ENCODE results near the gene SLC37A1. TPM values are rescaled to one million over a fixed set of nuclear protein-coding genes. Genes with fewer than 3 reads are reported as not detected.
"Not testable (repeated sequence)": the region's sequence is repeated elsewhere in the genome, so short reads cannot be mapped to it uniquely, and the experiment has no call there.

Gene SLC37A1
- total and polyA plus RNA-seq, 5 experiments from 2014 or later, result 2.7 to 18.7 (median 6.9) TPM

GRCh38 chr21:42618707-42619102 lies 105.1 kb downstream of the SLC37A1 start:
- ATAC-seq (no peak), DNase-seq (no peak)
- Mint-ChIP-seq H3K27ac (peak overlapping the region in 2 of 10 donors; percentile 7 to 37), H3K9me3 (no peaks in the 10 kb centered on the region), H3K4me3 (peak overlapping the region in 1 of 10 donors; percentile 36), H3K27me3 (peaks cover 0 to 4% (median 1%) of the 10 kb centered on the region in 5 donors), H3K4me1 (peaks cover 0 to 5% (median under 1%) of the 10 kb centered on the region in 4 donors), H3K36me3 (no peaks in the 10 kb centered on the region)
- POLR2A ChIA-PET, result no interaction called here

- H3K27ac Mint-ChIP-seq, result peak overlapping the region in 1 of 10 donors; percentile 37
Measured at GRCh38 chr21:42619166-42619565, 105.5 kb downstream of the SLC37A1 start.

GRCh38 chr21:42619841-42620240 lies 106.2 kb downstream of the SLC37A1 start:
- ATAC-seq, result no peak
- Mint-ChIP-seq H3K36me3 (no peaks in the 10 kb centered on the region), H3K27me3 (peaks cover 0 to 7% (median 1%) of the 10 kb centered on the region in 5 donors), H3K9me3 (no peaks in the 10 kb centered on the region), H3K27ac (no peak overlapping the region), H3K4me3 (no peak overlapping the region), H3K4me1 (peaks cover 0 to 5% (median 0%) of the 10 kb centered on the region in 4 donors)
- no peak for DNase-seq
- POLR2A ChIA-PET, result no interaction called here

More at GRCh38 chr21:42619166-42619565, 105.5 kb downstream of the SLC37A1 start:
- ATAC-seq (no peak), DNase-seq (no peak)
- Mint-ChIP-seq H3K27me3 (peaks cover 0 to 7% (median 1%) of the 10 kb centered on the region in 5 donors), H3K4me3 (peak overlapping the region in 1 of 10 donors; percentile 36), H3K36me3 (no peaks in the 10 kb centered on the region), H3K9me3 (no peaks in the 10 kb centered on the region), H3K4me1 (peaks cover 0 to 6% (median 0%) of the 10 kb centered on the region in 4 donors)
- POLR2A ChIA-PET, result no interaction called here

GRCh38 chr21:42621166-42621818 lies 107.6 kb downstream of the SLC37A1 start:
- H3K4me1 Mint-ChIP-seq, result peaks cover 0 to 5% (median 0%) of the 10 kb centered on the region in 4 donors
- no peaks in the 10 kb centered on the region for H3K9me3 Mint-ChIP-seq
- ATAC-seq (no peak), DNase-seq (no peak)
- no peak overlapping the region for H3K27ac Mint-ChIP-seq
- POLR2A ChIA-PET, result interaction anchor here (0.6 kb wide), 1 partner anchor 203 kb away, joined by 3 read pairs; no protein-coding TSS in a partner anchor
- H3K27me3 Mint-ChIP-seq, result peaks cover 0 to 7% (median 1%) of the 10 kb centered on the region in 5 donors
- H3K4me3 Mint-ChIP-seq, result no peak overlapping the region
- no peaks in the 10 kb centered on the region for H3K36me3 Mint-ChIP-seq

GRCh38 chr21:42621819-42622177 lies 108.1 kb downstream of the SLC37A1 start:
- H3K9me3 Mint-ChIP-seq, result no peaks in the 10 kb centered on the region
- peaks cover 0 to 7% (median 1%) of the 10 kb centered on the region in 5 donors for H3K27me3 Mint-ChIP-seq
- H3K27ac Mint-ChIP-seq, result no peak overlapping the region
- H3K4me3 Mint-ChIP-seq, result no peak overlapping the region
- POLR2A ChIA-PET, result no interaction called here
- H3K4me1 Mint-ChIP-seq, result peaks cover 0 to 4% (median 0%) of the 10 kb centered on the region in 4 donors
- no peak for ATAC-seq
- DNase-seq, result no peak
- H3K36me3 Mint-ChIP-seq, result no peaks in the 10 kb centered on the region

GRCh38 chr21:42622284-42622683 lies 108.6 kb downstream of the SLC37A1 start:
- no peak for ATAC-seq
- POLR2A ChIA-PET, result no interaction called here
- no peak overlapping the region for H3K27ac Mint-ChIP-seq

GRCh38 chr21:42623694-42624093 lies 110.0 kb downstream of the SLC37A1 start:
- POLR2A ChIA-PET, result no interaction called here
- Mint-ChIP-seq H3K27me3 (peaks cover 0 to 7% (median 1%) of the 10 kb centered on the region in 5 donors), H3K9me3 (no peaks in the 10 kb centered on the region), H3K27ac (peak overlapping the region in 2 of 10 donors; percentile 20 to 37), H3K4me1 (peaks cover 0 to 3% (median under 1%) of the 10 kb centered on the region in 4 donors), H3K4me3 (no peak overlapping the region), H3K36me3 (no peaks in the 10 kb centered on the region)
- ATAC-seq (no peak), DNase-seq (no peak)

More at GRCh38 chr21:42622284-42622683, 108.6 kb downstream of the SLC37A1 start:
- no peak for DNase-seq
- Mint-ChIP-seq H3K9me3 (no peaks in the 10 kb centered on the region), H3K4me1 (peaks cover 0 to 3% (median 0%) of the 10 kb centered on the region in 4 donors), H3K27me3 (peaks cover 0 to 7% (median 1%) of the 10 kb centered on the region in 5 donors), H3K36me3 (no peaks in the 10 kb centered on the region), H3K4me3 (no peak overlapping the region)

GRCh38 chr21:42624095-42624790 lies 110.6 kb downstream of the SLC37A1 start:
- DNase-seq (no peak), ATAC-seq (no peak)
- Mint-ChIP-seq H3K4me3 (no peak overlapping the region), H3K9me3 (no peaks in the 10 kb centered on the region), H3K27ac (peak overlapping the region in 1 of 10 donors; percentile 65), H3K27me3 (peaks cover 0 to 7% (median 1%) of the 10 kb centered on the region in 5 donors), H3K4me1 (peaks cover 0 to 3% (median under 1%) of the 10 kb centered on the region in 4 donors), H3K36me3 (no peaks in the 10 kb centered on the region)
- POLR2A ChIA-PET, result no interaction called here

- ATAC-seq (no peak), DNase-seq (no peak)
- POLR2A ChIA-PET, result no interaction called here
- Mint-ChIP-seq H3K27me3 (peaks cover 0 to 7% (median 0%) of the 10 kb centered on the region in 5 donors), H3K36me3 (no peaks in the 10 kb centered on the region), H3K4me3 (no peak overlapping the region), H3K9me3 (no peaks in the 10 kb centered on the region), H3K4me1 (peaks cover 0 to 3% (median under 1%) of the 10 kb centered on the region in 4 donors), H3K27ac (peak overlapping the region in 1 of 10 donors; percentile 56)
Measured at GRCh38 chr21:42624936-42625335, 111.3 kb downstream of the SLC37A1 start.

GRCh38 chr21:42626171-42626570 lies 112.5 kb downstream of the SLC37A1 start:
- Mint-ChIP-seq H3K36me3 (no peaks in the 10 kb centered on the region), H3K27ac (no peak overlapping the region), H3K27me3 (peaks cover 0 to 4% (median 0%) of the 10 kb centered on the region in 5 donors), H3K9me3 (no peaks in the 10 kb centered on the region), H3K4me3 (no peak overlapping the region), H3K4me1 (peaks cover 0 to 5% (median 3%) of the 10 kb centered on the region in 4 donors)
- no peak for ATAC-seq
- no peak for DNase-seq
- POLR2A ChIA-PET, result no interaction called here

- DNase-seq (no peak), ATAC-seq (no peak)
- no peak overlapping the region for H3K4me3 Mint-ChIP-seq
- no peaks in the 10 kb centered on the region for H3K36me3 Mint-ChIP-seq
- H3K27me3 Mint-ChIP-seq, result peaks cover 0 to 4% (median 0%) of the 10 kb centered on the region in 5 donors
- no peaks in the 10 kb centered on the region for H3K9me3 Mint-ChIP-seq
- peak overlapping the region in 1 of 10 donors; percentile 56 for H3K27ac Mint-ChIP-seq
- peaks cover 0 to 9% (median 6%) of the 10 kb centered on the region in 4 donors for H3K4me1 Mint-ChIP-seq
- POLR2A ChIA-PET, result no interaction called here
Measured at GRCh38 chr21:42627527-42628289, 114.1 kb downstream of the SLC37A1 start.

- H3K4me1 Mint-ChIP-seq, H3K4me3 Mint-ChIP-seq, H3K27ac Mint-ChIP-seq, ATAC-seq, H3K36me3 Mint-ChIP-seq, DNase-seq, H3K9me3 Mint-ChIP-seq, H3K27me3 Mint-ChIP-seq, POLR2A ChIA-PET: not testable (repeated sequence)
Measured at GRCh38 chr21:42628466-42629061, 114.9 kb downstream of the SLC37A1 start.

Data from naive thymus-derived CD8-positive, alpha-beta T cell (primary cell).